Bronchial epithelial cell (primary cell): ENCODE results near the gene HS1BP3. TPM values are rescaled to one million over a fixed set of nuclear protein-coding genes. Genes with fewer than 3 reads are reported as not detected.

Experiments used
- DNase-seq: peaks from one replicate; pipeline ENCODE4 v3.0.0-alpha.2; 2010; ENCODE audit warnings: low read depth
- FAIRE-seq: peaks from 2 replicates; lab custom pipeline; 2011; peaks lifted over from hg19 to GRCh38; lab: Jason Lieb, UNC
- H3K27me3 ChIP-seq: 2 replicates; pipeline ENCODE4 v1.5.1; 2011; ENCODE audit warnings: low read length; ENCODE audit not compliant: control insufficient read depth, insufficient read depth
- H3K36me3 ChIP-seq: 2 replicates; pipeline ENCODE4 v1.5.1; 2011; ENCODE audit warnings: low read length; ENCODE audit not compliant: control insufficient read depth, insufficient read depth
- H3K4me3 ChIP-seq: 2 replicates; pipeline ENCODE4 v1.5.1; 2011; ENCODE audit warnings: mild to moderate bottlenecking, low read depth, low read length, control low read depth
- CTCF ChIP-seq: IDR thresholded peaks from 2 replicates; pipeline ENCODE4 v1.5.1; 2011; ENCODE audit warnings: mild to moderate bottlenecking, moderate library complexity, low read length, control low read depth, inconsistent platforms; ENCODE audit not compliant: insufficient read depth, severe bottlenecking
- total RNA-seq: library from RNA; depleted of rRNA; stranded (reverse); fragments of >200 nt; gene quantifications from 2 replicates; pipeline ENCODE4 v1.2.1, GENCODE V29; 2014

Gene HS1BP3
- total RNA-seq, 1 donor from 2014 or later: 27.6 TPM

GRCh38 chr2:20568501-20569463 is 82.1 kb downstream of the HS1BP3 start:
- peak; percentile 81 for DNase-seq
- no peaks in the 10 kb centered on the region for H3K36me3 ChIP-seq
- no peak for TF ChIP-seq CTCF
- H3K27me3 ChIP-seq: peaks cover 1% of the 10 kb centered on the region
- no peak for FAIRE-seq
- no peak overlapping the region for H3K4me3 ChIP-seq

DNA sequence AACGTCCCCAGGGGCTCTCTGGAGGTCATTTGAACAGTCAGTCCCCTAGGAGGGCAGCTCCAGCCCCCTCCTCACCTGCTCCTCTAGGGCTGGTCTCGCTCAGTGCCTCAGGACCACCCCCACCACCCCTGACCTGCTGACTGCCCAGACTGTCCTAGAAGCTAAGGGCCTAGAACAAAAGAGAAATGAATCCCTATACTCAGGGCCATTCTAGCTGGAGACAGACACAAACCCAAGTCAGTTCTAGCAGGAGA is 83.0 kb downstream of the HS1BP3 start:
- H3K36me3 ChIP-seq: no peaks in the 10 kb centered on the region

More for the DNA sequence above, 83.0 kb downstream of the HS1BP3 start:
- DNase-seq: no peak
- H3K27me3 ChIP-seq: peaks cover 1% of the 10 kb centered on the region
- TF ChIP-seq CTCF: no peak
- H3K4me3 ChIP-seq: no peak overlapping the region
- FAIRE-seq: no peak

Other genes with a start within 250 kb of the HS1BP3 start
- 51.9 and 65.9 TPM in 2 replicates for gene RHOB, start 204.0 kb downstream of the HS1BP3 start, total RNA-seq
- under 0.01 and 0.13 TPM in 2 replicates for gene GDF7, start 16.0 kb upstream of the HS1BP3 start, total RNA-seq
- 7.7 and 8.4 TPM in 2 replicates for gene LDAH, start 172.0 kb upstream of the HS1BP3 start, total RNA-seq